Stimulated activated CD8-positive, alpha-beta memory T cell treated with anti-CD3 and anti-CD28 coated beads, Interleukin-15, amount 100 ng/mL, for 24 hours (primary cell): ENCODE measurements around the gene SGO2.
"Not testable (repeated sequence)": the region's sequence is repeated elsewhere in the genome, so short reads cannot be mapped to it uniquely, and the experiment has no call there.

Experiments used
- DNase-seq: peaks from one replicate; pipeline ENCODE4 v3.0.0-alpha.2; 2020; ENCODE audit warnings: low read depth

SGO2 gene

GRCh38 chr2:200596774-200597570 is 71.0 kb downstream of the SGO2 start:
- DNase-seq: no peak

- DNase-seq: no peak
These were observed 73.2 kb downstream of the SGO2 start for GRCh38 chr2:200599206-200599605.

- DNase-seq: no peak
These were observed 74.7 kb downstream of the SGO2 start for GRCh38 chr2:200600549-200601225.

GRCh38 chr2:200602584-200602983 is 76.6 kb downstream of the SGO2 start:
- no peak for DNase-seq

- no peak for DNase-seq
These were observed 78.0 kb downstream of the SGO2 start for GRCh38 chr2:200603972-200604371.

- DNase-seq: no peak
These were observed 78.7 kb downstream of the SGO2 start for GRCh38 chr2:200604571-200605255.

GRCh38 chr2:200608341-200609027 is 82.5 kb downstream of the SGO2 start:
- no peak for DNase-seq

GRCh38 chr2:200609028-200609614 is 83.1 kb downstream of the SGO2 start:
- no peak for DNase-seq

GRCh38 chr2:200610217-200610616 is 84.2 kb downstream of the SGO2 start:
- DNase-seq: not testable (repeated sequence)

GRCh38 chr2:200613692-200614091 is 87.7 kb downstream of the SGO2 start:
- no peak for DNase-seq

- no peak for DNase-seq
These were observed 88.2 kb downstream of the SGO2 start for GRCh38 chr2:200614249-200614648.

GRCh38 chr2:200615247-200615646 is 89.2 kb downstream of the SGO2 start:
- no peak for DNase-seq

GRCh38 chr2:200616193-200616592 is 90.2 kb downstream of the SGO2 start:
- DNase-seq: no peak

GRCh38 chr2:200616656-200617055 is 90.6 kb downstream of the SGO2 start:
- DNase-seq: no peak

GRCh38 chr2:200617156-200618053 is 91.4 kb downstream of the SGO2 start:
- DNase-seq: no peak

- DNase-seq: no peak
These were observed 92.0 kb downstream of the SGO2 start for GRCh38 chr2:200618054-200618419.

GRCh38 chr2:200618590-200619021 is 92.6 kb downstream of the SGO2 start:
- no peak for DNase-seq

GRCh38 chr2:200619279-200619678 is 93.3 kb downstream of the SGO2 start:
- DNase-seq: no peak

- no peak for DNase-seq
These were observed 94.8 kb downstream of the SGO2 start for GRCh38 chr2:200620606-200621390.

GRCh38 chr2:200622106-200622505 is 96.1 kb downstream of the SGO2 start:
- DNase-seq: no peak
